KMS-11 (cell line): ENCODE data around the gene CSF2RB.

Source experiments
- H2AFZ ChIP-seq: fragments of 200-600 bp; sonication (generic); 2 replicates; pipeline ENCODE4 v1.6.1; 2016; ENCODE audit warnings: antibody characterized with exemption, mixed run types, low read depth
- H3K27ac ChIP-seq: fragments of 200-600 bp; sonication (generic); 2 replicates; pipeline ENCODE4 v1.6.1; 2016; ENCODE audit warnings: mild to moderate bottlenecking, mixed run types
- H3K27me3 ChIP-seq: fragments of 200-600 bp; sonication (generic); 2 replicates; pipeline ENCODE4 v1.6.1; 2017; ENCODE audit warnings: mild to moderate bottlenecking, low read depth, mixed run types, moderate library complexity; ENCODE audit not compliant: insufficient read depth
- H3K36me3 ChIP-seq: fragments of 200-600 bp; sonication (generic); 2 replicates; pipeline ENCODE4 v1.6.1; 2017; ENCODE audit warnings: mild to moderate bottlenecking, mixed run types; ENCODE audit not compliant: insufficient read depth
- H3K4me1 ChIP-seq: fragments of 200-600 bp; sonication (generic); 2 replicates; pipeline ENCODE4 v1.6.1; 2016; ENCODE audit warnings: mild to moderate bottlenecking, low read depth, mixed run types; ENCODE audit not compliant: poor library complexity, severe bottlenecking
- H3K4me2 ChIP-seq: fragments of 200-600 bp; sonication (generic); 2 replicates; pipeline ENCODE4 v1.7.0; 2016; ENCODE audit warnings: mild to moderate bottlenecking, mixed run types
- H3K4me3 ChIP-seq: fragments of 200-600 bp; sonication (generic); IDR thresholded peaks from 2 replicates; pipeline ENCODE4 v1.6.1; 2017; ENCODE audit warnings: low read depth, low read length, mixed read lengths; ENCODE audit not compliant: insufficient read depth
- H3K79me2 ChIP-seq: fragments of 200-600 bp; sonication (generic); 2 replicates; pipeline ENCODE4 v1.6.1; 2016; ENCODE audit warnings: low read depth, mixed run types; ENCODE audit not compliant: insufficient read depth
- H3K9ac ChIP-seq: fragments of 200-600 bp; sonication (generic); 2 replicates; pipeline ENCODE4 v1.6.1; 2016; ENCODE audit warnings: mild to moderate bottlenecking, mixed run types
- H4K20me1 ChIP-seq: fragments of 200-600 bp; sonication (generic); 2 replicates; pipeline ENCODE4 v1.6.1; 2016; ENCODE audit warnings: mild to moderate bottlenecking, mixed run types; ENCODE audit not compliant: insufficient read depth
- CTCF ChIP-seq: fragments of 200-600 bp; sonication (generic); conservative IDR thresholded peaks from 2 replicates; pipeline ENCODE4 v1.6.1; 2017; ENCODE audit warnings: low read depth, mild to moderate bottlenecking, antibody characterized with exemption, low read length, moderate library complexity, mixed read lengths

The CSF2RB gene

GRCh38 chr22:36935694-36936093 is 22.3 kb downstream of the CSF2RB start:
- Histone ChIP-seq H4K20me1 (no peaks in the 10 kb centered on the region), H3K79me2 (no peaks in the 10 kb centered on the region), H3K27ac (no peak overlapping the region), H3K4me2 (no peak overlapping the region), H3K36me3 (no peaks in the 10 kb centered on the region), H2AFZ (no peak overlapping the region), H3K9ac (no peak overlapping the region), H3K4me1 (peaks cover 5% of the 10 kb centered on the region), H3K4me3 (no peak overlapping the region), H3K27me3 (no peaks in the 10 kb centered on the region; the same call in 1 of the 2 replicates)
- no peak for TF ChIP-seq CTCF

DNA sequence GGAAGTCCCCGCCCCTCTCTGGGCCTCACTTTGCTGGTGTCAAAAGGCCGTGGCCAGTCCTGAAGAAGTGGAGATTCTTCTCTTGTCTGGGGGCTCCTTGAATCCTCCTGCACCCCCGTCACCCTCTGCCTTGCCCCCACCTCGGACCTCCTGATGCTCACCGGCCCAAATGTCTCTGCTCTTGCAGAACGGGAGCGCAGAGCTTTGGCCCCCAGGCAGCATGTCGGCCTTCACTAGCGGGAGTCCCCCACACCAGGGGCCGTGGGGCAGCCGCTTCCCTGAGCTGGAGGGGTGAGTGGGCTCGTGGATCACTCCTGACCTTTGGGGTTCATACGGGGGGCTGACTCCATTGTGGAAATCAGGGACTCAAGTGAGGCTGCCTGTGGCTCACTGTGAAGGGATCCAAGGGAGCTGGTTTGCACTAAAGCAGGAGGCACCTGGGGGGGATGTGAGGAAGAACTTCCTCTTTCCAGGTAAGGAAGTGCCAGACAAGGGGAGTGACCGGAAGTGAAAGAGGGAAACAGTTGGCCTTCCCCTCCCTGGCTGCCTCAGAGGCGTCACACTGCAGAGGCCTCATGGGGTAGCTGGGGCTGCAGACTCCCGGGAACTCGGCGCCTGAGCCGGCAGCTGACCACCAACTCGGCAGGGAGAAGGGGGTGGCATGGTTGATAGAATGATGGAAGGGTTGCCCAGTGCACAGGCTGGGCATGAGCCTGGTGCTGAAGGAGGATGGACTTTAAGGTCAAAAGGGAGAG is 23.1 kb downstream of the CSF2RB start:
- no peak for TF ChIP-seq CTCF
- Histone ChIP-seq H3K36me3 (no peaks in the 10 kb centered on the region), H3K79me2 (no peaks in the 10 kb centered on the region), H3K4me3 (no peak overlapping the region), H3K27me3 (no peaks in the 10 kb centered on the region), H4K20me1 (no peaks in the 10 kb centered on the region), H3K4me2 (no peak overlapping the region), H3K4me1 (peaks cover 9% of the 10 kb centered on the region), H3K27ac (no peak overlapping the region), H3K9ac (no peak overlapping the region), H2AFZ (no peak overlapping the region)

DNA sequence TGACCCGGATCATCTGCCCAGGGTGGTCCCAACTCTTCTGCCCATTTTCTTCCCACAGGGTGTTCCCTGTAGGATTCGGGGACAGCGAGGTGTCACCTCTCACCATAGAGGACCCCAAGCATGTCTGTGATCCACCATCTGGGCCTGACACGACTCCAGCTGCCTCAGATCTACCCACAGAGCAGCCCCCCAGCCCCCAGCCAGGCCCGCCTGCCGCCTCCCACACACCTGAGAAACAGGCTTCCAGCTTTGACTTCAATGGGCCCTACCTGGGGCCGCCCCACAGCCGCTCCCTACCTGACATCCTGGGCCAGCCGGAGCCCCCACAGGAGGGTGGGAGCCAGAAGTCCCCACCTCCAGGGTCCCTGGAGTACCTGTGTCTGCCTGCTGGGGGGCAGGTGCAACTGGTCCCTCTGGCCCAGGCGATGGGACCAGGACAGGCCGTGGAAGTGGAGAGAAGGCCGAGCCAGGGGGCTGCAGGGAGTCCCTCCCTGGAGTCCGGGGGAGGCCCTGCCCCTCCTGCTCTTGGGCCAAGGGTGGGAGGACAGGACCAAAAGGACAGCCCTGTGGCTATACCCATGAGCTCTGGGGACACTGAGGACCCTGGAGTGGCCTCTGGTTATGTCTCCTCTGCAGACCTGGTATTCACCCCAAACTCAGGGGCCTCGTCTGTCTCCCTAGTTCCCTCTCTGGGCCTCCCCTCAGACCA is 24.0 kb downstream of the CSF2RB start:
- Histone ChIP-seq H3K4me3 (no peak overlapping the region), H2AFZ (no peak overlapping the region), H3K4me1 (peaks cover 9% of the 10 kb centered on the region), H4K20me1 (no peaks in the 10 kb centered on the region), H3K4me2 (no peak overlapping the region), H3K9ac (no peak overlapping the region), H3K27me3 (no peaks in the 10 kb centered on the region; the same call in 1 of the 2 replicates), H3K36me3 (no peaks in the 10 kb centered on the region), H3K27ac (no peak overlapping the region), H3K79me2 (no peaks in the 10 kb centered on the region)
- TF ChIP-seq CTCF: no peak

GRCh38 chr22:36938028-36938425 is 24.6 kb downstream of the CSF2RB start:
- peaks cover 9% of the 10 kb centered on the region for H3K4me1 ChIP-seq
- no peaks in the 10 kb centered on the region for H3K36me3 ChIP-seq
- no peaks in the 10 kb centered on the region for H4K20me1 ChIP-seq
- no peak overlapping the region for H3K9ac ChIP-seq
- TF ChIP-seq CTCF: no peak
- H3K27ac ChIP-seq: no peak overlapping the region
- no peak overlapping the region for H3K4me2 ChIP-seq
- no peaks in the 10 kb centered on the region for H3K79me2 ChIP-seq
- no peak overlapping the region for H3K4me3 ChIP-seq
- no peaks in the 10 kb centered on the region; the same call in 1 of the 2 replicates for H3K27me3 ChIP-seq
- H2AFZ ChIP-seq: no peak overlapping the region
